T-helper 17 cell (primary cell): ENCODE results near the gene CEP97. TPM values are rescaled to one million over a fixed set of nuclear protein-coding genes. Genes with fewer than 3 reads are reported as not detected.
"Not testable (repeated sequence)": the region's sequence is repeated elsewhere in the genome, so short reads cannot be mapped to it uniquely, and the experiment has no call there.

Experiments
- ATAC-seq: fragments of 150-1000 bp; cut with Tn5 transposase; 2 replicates; pipeline ENCODE4 v1.10.0; 2021; ENCODE audit warnings: mild to moderate bottlenecking, moderate library complexity
- DNase-seq, 3 donors: peaks; one replicate each; pipeline versions ENCODE4 v3.0.0 to v3.0.0-alpha.2; 2020 to 2021
- H3K9me3 ChIP-seq: one replicate; pipeline ENCODE4 v1.7.0; 2013; ENCODE audit warnings: low read length, mild to moderate bottlenecking; ENCODE audit not compliant: control insufficient read depth, poor library complexity, severe bottlenecking
- H3K27ac Mint-ChIP-seq: one replicate; pipeline ENCODE4 v1.8.0; 2022; ENCODE audit warnings: mild to moderate bottlenecking, moderate library complexity, mixed read lengths
- H3K27me3 Mint-ChIP-seq: one replicate; pipeline ENCODE4 v1.8.0; 2022; ENCODE audit warnings: mixed read lengths
- H3K36me3 Mint-ChIP-seq: one replicate; pipeline ENCODE4 v1.8.0; 2022; ENCODE audit warnings: low read depth, mixed read lengths
- H3K4me1 Mint-ChIP-seq: one replicate; pipeline ENCODE4 v1.8.0; 2022; ENCODE audit warnings: mild to moderate bottlenecking, mixed read lengths
- H3K4me3 Mint-ChIP-seq: one replicate; pipeline ENCODE4 v1.8.0; 2022; ENCODE audit warnings: mild to moderate bottlenecking, moderate library complexity, mixed read lengths
- total RNA-seq, 4 donors: library from RNA in 2 of 4; stranded (reverse) in 2 of 4; gene quantifications; one replicate each; pipeline ENCODE4 v1.2.3 and lab custom pipeline; 2022 to 2026

Gene CEP97
- total RNA-seq, 2 donors from 2014 or later = 10.4 to 11.1 TPM

GRCh38 chr3:101691685-101692671, 32.4 kb upstream of the CEP97 start:
- not testable (repeated sequence) for H3K27me3 Mint-ChIP-seq, H3K9me3 ChIP-seq, H3K4me3 Mint-ChIP-seq

GRCh38 chr3:101693540-101693939, 30.9 kb upstream of the CEP97 start:
- H3K27me3 Mint-ChIP-seq, H3K27ac Mint-ChIP-seq, H3K4me1 Mint-ChIP-seq, H3K9me3 ChIP-seq, H3K36me3 Mint-ChIP-seq, H3K4me3 Mint-ChIP-seq: not testable (repeated sequence)
- DNase-seq (peak in 1 of 3 donors; percentile 23), ATAC-seq (peak; percentile 96)

More at GRCh38 chr3:101691685-101692671, 32.4 kb upstream of the CEP97 start:
- not testable (repeated sequence) for ATAC-seq, DNase-seq, H3K4me1 Mint-ChIP-seq, H3K27ac Mint-ChIP-seq, H3K36me3 Mint-ChIP-seq

GRCh38 chr3:101694836-101695235, 29.6 kb upstream of the CEP97 start:
- not testable (repeated sequence) for ATAC-seq, H3K9me3 ChIP-seq, DNase-seq, H3K36me3 Mint-ChIP-seq, H3K27ac Mint-ChIP-seq, H3K4me1 Mint-ChIP-seq, H3K4me3 Mint-ChIP-seq, H3K27me3 Mint-ChIP-seq

GRCh38 chr3:101695779-101696372, 28.5 kb upstream of the CEP97 start:
- Mint-ChIP-seq H3K4me1 (no peaks in the 10 kb centered on the region), H3K27me3 (no peaks in the 10 kb centered on the region), H3K27ac (no peak overlapping the region), H3K36me3 (no peaks in the 10 kb centered on the region), H3K4me3 (no peak overlapping the region)
- no peaks in the 10 kb centered on the region for H3K9me3 ChIP-seq
- ATAC-seq (no peak), DNase-seq (peak in 1 of 3 donors; percentile 18)

- ATAC-seq = no peak
- DNase-seq = no peak
- Mint-ChIP-seq H3K36me3 (no peaks in the 10 kb centered on the region), H3K4me1 (no peaks in the 10 kb centered on the region), H3K27me3 (no peaks in the 10 kb centered on the region), H3K27ac (peak overlapping the region; percentile 53), H3K4me3 (no peak overlapping the region)
- no peaks in the 10 kb centered on the region for H3K9me3 ChIP-seq
These were observed 22.4 kb upstream of the CEP97 start for GRCh38 chr3:101701696-101702634.

- DNase-seq (no peak), ATAC-seq (no peak)
- no peaks in the 10 kb centered on the region for H3K27me3 Mint-ChIP-seq
- H3K4me3 Mint-ChIP-seq = no peak overlapping the region
- H3K4me1 Mint-ChIP-seq = no peaks in the 10 kb centered on the region
- H3K36me3 Mint-ChIP-seq = no peaks in the 10 kb centered on the region
- no peaks in the 10 kb centered on the region for H3K9me3 ChIP-seq
- peak overlapping the region; percentile 62 for H3K27ac Mint-ChIP-seq
These were observed 21.7 kb upstream of the CEP97 start for GRCh38 chr3:101702726-101703125.

- no peaks in the 10 kb centered on the region for H3K9me3 ChIP-seq
- Mint-ChIP-seq H3K36me3 (no peaks in the 10 kb centered on the region), H3K4me3 (no peak overlapping the region), H3K27me3 (no peaks in the 10 kb centered on the region), H3K27ac (peak overlapping the region; percentile 62), H3K4me1 (no peaks in the 10 kb centered on the region)
- no peak for DNase-seq
- ATAC-seq = no peak
These were observed 21.2 kb upstream of the CEP97 start for GRCh38 chr3:101703169-101703568.

GRCh38 chr3:101704639-101705038, 19.8 kb upstream of the CEP97 start:
- not testable (repeated sequence) for H3K4me1 Mint-ChIP-seq, H3K27ac Mint-ChIP-seq, H3K36me3 Mint-ChIP-seq, H3K9me3 ChIP-seq, H3K27me3 Mint-ChIP-seq, H3K4me3 Mint-ChIP-seq, ATAC-seq, DNase-seq

- DNase-seq = no peak
- H3K27ac Mint-ChIP-seq = no peak overlapping the region
- H3K36me3 Mint-ChIP-seq = no peaks in the 10 kb centered on the region
- no peak overlapping the region for H3K4me3 Mint-ChIP-seq
- no peaks in the 10 kb centered on the region for H3K27me3 Mint-ChIP-seq
- no peaks in the 10 kb centered on the region for H3K9me3 ChIP-seq
- no peak for ATAC-seq
- no peaks in the 10 kb centered on the region for H3K4me1 Mint-ChIP-seq
These were observed 15.3 kb upstream of the CEP97 start for GRCh38 chr3:101709126-101709525.

GRCh38 chr3:101718455-101718854, 6.0 kb upstream of the CEP97 start:
- Mint-ChIP-seq H3K27ac (no peak overlapping the region), H3K36me3 (peaks cover 3% of the 10 kb centered on the region), H3K27me3 (no peaks in the 10 kb centered on the region), H3K4me1 (peaks cover 18% of the 10 kb centered on the region), H3K4me3 (no peak overlapping the region)
- no peaks in the 10 kb centered on the region for H3K9me3 ChIP-seq
- DNase-seq (no peak), ATAC-seq (no peak)

- DNase-seq = no peak
- Mint-ChIP-seq H3K27me3 (no peaks in the 10 kb centered on the region), H3K36me3 (peaks cover 3% of the 10 kb centered on the region), H3K4me3 (no peak overlapping the region), H3K27ac (no peak overlapping the region), H3K4me1 (peaks cover 23% of the 10 kb centered on the region)
- ATAC-seq = no peak
- H3K9me3 ChIP-seq = no peaks in the 10 kb centered on the region
These were observed 4.7 kb upstream of the CEP97 start for GRCh38 chr3:101719604-101720185.

- Mint-ChIP-seq H3K4me3 (peak overlapping the region; percentile 79), H3K27ac (peak overlapping the region; percentile 85), H3K36me3 (peaks cover 3% of the 10 kb centered on the region), H3K4me1 (peaks cover 31% of the 10 kb centered on the region), H3K27me3 (no peaks in the 10 kb centered on the region)
- no peaks in the 10 kb centered on the region for H3K9me3 ChIP-seq
- ATAC-seq = no peak
- DNase-seq = no peak
These were observed 3.3 kb upstream of the CEP97 start for GRCh38 chr3:101720851-101721840.
